Endodermal cell (in vitro differentiated cells): ENCODE results near the gene UBE2G1. TPM values are rescaled to one million over a fixed set of nuclear protein-coding genes. Genes with fewer than 3 reads are reported as not detected.

Experiments
- DNase-seq: peaks from one replicate; pipeline ENCODE4 v3.0.0-alpha.2; 2017
- H3K27ac ChIP-seq: 2 replicates; pipeline ENCODE4 v1.5.1; 2013; ENCODE audit warnings: mild to moderate bottlenecking, low read depth, low read length, moderate library complexity
- H3K27me3 ChIP-seq: 2 replicates; pipeline ENCODE4 v1.6.1; 2013; ENCODE audit warnings: mild to moderate bottlenecking, low read length, moderate library complexity; ENCODE audit not compliant: insufficient read depth, control insufficient read depth, poor library complexity, severe bottlenecking
- H3K36me3 ChIP-seq: 2 replicates; pipeline ENCODE4 v1.7.0; 2013; ENCODE audit warnings: mild to moderate bottlenecking, low read length, moderate library complexity; ENCODE audit not compliant: control insufficient read depth, insufficient read depth
- H3K4me1 ChIP-seq: one replicate; pipeline ENCODE4 v1.7.0; 2013; ENCODE audit warnings: low read length; ENCODE audit not compliant: control insufficient read depth, insufficient read depth
- H3K4me3 ChIP-seq: 2 replicates; pipeline ENCODE4 v1.5.1; 2013; ENCODE audit warnings: mild to moderate bottlenecking, low read length, moderate library complexity
- H3K9ac ChIP-seq: 2 replicates; pipeline ENCODE4 v1.6.1; 2013; ENCODE audit warnings: mild to moderate bottlenecking, low read length, moderate library complexity; ENCODE audit not compliant: poor library complexity, severe bottlenecking; ENCODE audit errors: extremely low read depth
- H3K9me3 ChIP-seq: 2 replicates; pipeline ENCODE4 v1.6.1; 2013; ENCODE audit warnings: mild to moderate bottlenecking, low read length, moderate library complexity; ENCODE audit not compliant: control insufficient read depth
- H3K27ac Mint-ChIP-seq: 2 replicates; pipeline ENCODE4 v1.8.0; 2020; ENCODE audit warnings: mixed read lengths
- H3K27me3 Mint-ChIP-seq: 2 replicates; pipeline ENCODE4 v1.8.0; 2021; ENCODE audit warnings: mild to moderate bottlenecking, mixed read lengths; ENCODE audit not compliant: insufficient read depth
- H3K36me3 Mint-ChIP-seq: 2 replicates; pipeline ENCODE4 v1.8.0; 2020; ENCODE audit warnings: low read depth, mixed read lengths
- H3K4me1 Mint-ChIP-seq: 2 replicates; pipeline ENCODE4 v1.8.0; 2020; ENCODE audit warnings: mixed read lengths
- H3K4me3 Mint-ChIP-seq: 2 replicates; pipeline ENCODE4 v1.8.0; 2020; ENCODE audit warnings: mild to moderate bottlenecking, moderate library complexity, mixed read lengths
- H3K9me3 Mint-ChIP-seq: 2 replicates; pipeline ENCODE4 v1.8.0; 2020; ENCODE audit warnings: mild to moderate bottlenecking, mixed read lengths
- CTCF ChIP-seq: fragments of 200-600 bp; sonication (generic); conservative IDR thresholded peaks from 2 replicates; pipeline ENCODE4 v1.5.0; 2021; ENCODE audit warnings: antibody characterized with exemption, mild to moderate bottlenecking
- WGBS, 2 experiments: methylation state at CpG; one replicate each; pipeline versions ENCODE4 v1.1.5 to v1.1.7; 2013; ENCODE audit warnings: missing lambda C conversion rate in 2 of 2, mixed read lengths in 1 of 2; ENCODE audit not compliant: insufficient coverage in 1 of 2, insufficient read length in 1 of 2; 5-methylcytosine and 5-hydroxymethylcytosine counted together
- total RNA-seq, 2 donors: library from RNA; stranded (reverse); fragmentation: NEBNext Ultra II Directional in 1 of 2; extraction: Animal tissue kit (Norgen Biotek cat#: 25700) in 1 of 2; gene quantifications; 2 replicates in 1 of 2; 3 replicates in 1 of 2; pipeline ENCODE4 v1.2.1, GENCODE V29; 2021

UBE2G1 gene
- total RNA-seq, 2 donors from 2014 or later = 85.5 to 104 TPM

- Mint-ChIP-seq H3K4me3 (no peak overlapping the region), H3K4me1 (peaks cover 16% of the 10 kb centered on the region), H3K27ac (no peak overlapping the region), H3K27me3 (no peaks in the 10 kb centered on the region), H3K9me3 (no peaks in the 10 kb centered on the region), H3K36me3 (peaks cover 37% of the 10 kb centered on the region)
- H3K4me3 ChIP-seq = no peak overlapping the region
- 96% methylated on average over 4 of the region's 4 CpGs; no CpG with 5 or more reads in 1 of the 2 experiments for WGBS, 2 experiments
- no peak for DNase-seq
- no peak overlapping the region for H3K9ac ChIP-seq
- peak; percentile 14 for TF ChIP-seq CTCF
- H3K36me3 ChIP-seq = peaks cover 32% of the 10 kb centered on the region
- no peaks in the 10 kb centered on the region for H3K9me3 ChIP-seq
- H3K27ac ChIP-seq = no peak overlapping the region
- no peaks in the 10 kb centered on the region for H3K4me1 ChIP-seq
- H3K27me3 ChIP-seq = no peaks in the 10 kb centered on the region
Measured at GRCh38 chr17:4362141-4362540, 4.3 kb downstream of the UBE2G1 start.

GRCh38 chr17:4358154-4358553 lies 8.3 kb downstream of the UBE2G1 start:
- no peak overlapping the region for H3K4me3 Mint-ChIP-seq
- no peak overlapping the region for H3K9ac ChIP-seq
- peak; percentile 24 for DNase-seq
- no peak overlapping the region for H3K27ac ChIP-seq
- WGBS, 2 experiments = 92 to 100% methylated on average over 1 to 4 of the region's 4 CpGs
- no peak for TF ChIP-seq CTCF
- H3K9me3 Mint-ChIP-seq = no peaks in the 10 kb centered on the region
- H3K36me3 Mint-ChIP-seq = peaks cover 35% of the 10 kb centered on the region
- peak overlapping the region; percentile 22 for H3K27ac Mint-ChIP-seq
- no peak overlapping the region for H3K4me3 ChIP-seq
- no peaks in the 10 kb centered on the region for H3K27me3 Mint-ChIP-seq
- H3K4me1 Mint-ChIP-seq = peaks cover 10% of the 10 kb centered on the region
- H3K9me3 ChIP-seq = no peaks in the 10 kb centered on the region
- H3K27me3 ChIP-seq = no peaks in the 10 kb centered on the region
- H3K36me3 ChIP-seq = peaks cover 30% of the 10 kb centered on the region
- H3K4me1 ChIP-seq = no peaks in the 10 kb centered on the region

GRCh38 chr17:4357671-4358070 lies 8.8 kb downstream of the UBE2G1 start:
- H3K9me3 Mint-ChIP-seq = no peaks in the 10 kb centered on the region
- Histone ChIP-seq H3K9me3 (no peaks in the 10 kb centered on the region), H3K9ac (no peak overlapping the region), H3K4me3 (no peak overlapping the region), H3K27me3 (no peaks in the 10 kb centered on the region), H3K27ac (no peak overlapping the region), H3K4me1 (no peaks in the 10 kb centered on the region), H3K36me3 (peaks cover 25% of the 10 kb centered on the region)
- no peak overlapping the region for H3K4me3 Mint-ChIP-seq
- 100% methylated on average over 1 of the region's 1 CpG; no CpG with 5 or more reads in 1 of the 2 experiments for WGBS, 2 experiments
- TF ChIP-seq CTCF = no peak
- H3K4me1 Mint-ChIP-seq = peaks cover 10% of the 10 kb centered on the region
- H3K27me3 Mint-ChIP-seq = no peaks in the 10 kb centered on the region
- peaks cover 31% of the 10 kb centered on the region for H3K36me3 Mint-ChIP-seq
- no peak overlapping the region for H3K27ac Mint-ChIP-seq
- DNase-seq = no peak
